Liver (tissue), 3 donors: ENCODE results near the gene HDGFL3.

Experiments used
- CTCF ChIP-seq: fragments of 150-350 bp; IDR thresholded peaks from 2 replicates; pipeline ENCODE4 v1.5.1; 2017; ENCODE audit warnings: improper control_type of control experiment, low read depth, low read length; ENCODE audit not compliant: missing input control
- GABPA ChIP-seq, 2 donors: IDR thresholded peaks in 1 of 2; conservative IDR thresholded peaks in 1 of 2; 2 replicates each; pipeline ENCODE4 v1.6.1; 2016; ENCODE audit warnings: antibody characterized with exemption in 2 of 2, mild to moderate bottlenecking in 1 of 2, moderate library complexity in 1 of 2
- RAD21 ChIP-seq, 2 donors: IDR thresholded peaks; 2 replicates each; pipeline ENCODE4 v1.6.1; 2016; ENCODE audit warnings: antibody characterized with exemption in 2 of 2, mild to moderate bottlenecking in 2 of 2
- REST ChIP-seq: IDR thresholded peaks from 2 replicates; pipeline ENCODE4 v1.6.1; 2016; ENCODE audit warnings: antibody characterized with exemption, mild to moderate bottlenecking
- donor health status: healthy.
- donor health status: healthy.

- TF ChIP-seq RAD21 (IDR thresholded peaks at IDR 0.05) (no peak), CTCF (no peak), REST (no peak), GABPA (IDR thresholded peaks at IDR 0.05 in 1 of 2, conservative IDR thresholded peaks at IDR 0.05 in 1 of 2) (no peak)
Observed at GRCh38 chr15:83153288-83153687, 54.3 kb downstream of the HDGFL3 start.
